NOMO-1 treated with DMSO at 0.1 percent for 48 hours (cell line): ENCODE results near the gene CFAP210.
"Not testable (repeated sequence)": the region's sequence is repeated elsewhere in the genome, so short reads cannot be mapped to it uniquely, and the experiment has no call there.

Experiments used
- DNase-seq: peaks from one replicate; lab custom pipeline; 2025; ENCODE audit not compliant: unreplicated experiment; lab: John Stamatoyannopoulos, UW

CFAP210 gene

DNA sequence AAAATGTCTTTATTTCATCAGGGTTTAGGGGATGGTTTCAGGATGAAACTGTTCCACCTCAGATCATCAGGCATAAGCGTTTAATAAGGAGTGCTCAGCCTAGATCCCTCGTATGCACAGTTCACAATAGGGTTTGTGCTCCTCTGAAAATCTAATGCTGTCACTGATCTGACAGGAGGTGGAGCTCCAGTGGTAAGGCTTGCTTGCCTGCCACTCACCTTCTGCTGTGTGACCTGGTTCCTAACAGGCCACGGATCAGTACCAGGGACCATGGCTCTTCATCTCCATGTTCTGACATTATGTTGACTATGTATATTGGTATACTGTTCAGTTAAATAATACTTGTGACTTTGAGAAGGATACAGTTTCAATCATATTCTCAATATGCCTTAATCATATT lies 68.4 kb downstream of the CFAP210 start:
- no peak for DNase-seq

GRCh38 chr2:169623235-169623634 lies 71.0 kb downstream of the CFAP210 start:
- DNase-seq: no peak

DNA sequence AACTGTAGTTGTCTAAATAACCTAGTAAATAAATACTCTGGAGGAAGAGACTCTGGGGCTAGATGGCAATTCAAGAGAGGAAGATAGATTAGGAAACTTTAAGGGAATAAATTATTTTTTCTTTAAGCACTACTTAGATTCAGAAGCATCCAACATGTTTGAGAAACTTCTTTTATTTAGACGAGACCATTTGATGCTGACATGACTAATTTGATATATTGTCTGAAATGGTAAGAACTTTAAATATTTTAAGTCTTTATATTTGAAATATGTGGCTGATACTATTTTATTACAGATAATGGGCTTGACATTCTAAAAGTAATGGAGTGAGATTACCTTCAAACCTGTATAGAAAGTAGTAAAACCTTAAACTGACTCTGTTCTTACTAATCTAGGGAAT lies 73.7 kb downstream of the CFAP210 start:
- DNase-seq: no peak

DNA sequence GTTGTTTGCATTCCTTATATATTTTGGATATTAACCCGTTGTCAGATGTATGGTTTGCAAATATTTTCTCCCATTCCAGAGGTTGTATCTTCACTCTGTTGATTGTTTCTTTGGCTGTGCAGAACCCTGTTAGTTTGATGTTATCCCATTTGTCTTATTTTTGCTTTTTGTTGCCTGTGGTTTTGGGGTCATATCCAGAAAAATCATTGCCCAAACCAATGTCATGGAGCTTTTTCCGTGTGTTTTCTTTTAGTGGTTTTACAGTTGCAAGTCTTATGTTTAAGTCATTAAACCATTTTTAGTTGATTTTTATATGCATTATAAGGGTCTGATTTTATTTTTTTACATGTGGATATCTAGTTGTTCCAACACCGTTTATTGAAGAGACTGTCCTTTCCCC lies 74.3 kb downstream of the CFAP210 start:
- no peak for DNase-seq

DNA sequence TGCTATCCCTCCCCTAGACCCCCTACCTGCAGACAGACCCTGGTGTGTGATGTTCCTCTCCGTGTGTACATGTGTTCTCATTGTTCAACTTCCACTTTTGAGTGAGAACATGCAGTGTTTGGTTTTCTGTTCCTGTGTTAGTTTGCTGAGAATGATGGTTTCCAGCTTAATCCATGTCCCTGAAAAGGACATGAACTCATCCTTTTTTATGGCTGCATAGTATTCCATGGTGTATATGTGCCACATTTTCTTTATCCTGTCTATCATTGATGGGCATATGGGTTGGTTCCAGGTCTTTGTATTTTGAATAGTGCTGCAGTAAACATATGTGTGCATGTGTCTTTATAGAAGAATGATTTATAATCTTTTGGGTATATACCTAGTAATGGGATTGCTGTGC lies 78.2 kb downstream of the CFAP210 start:
- not testable (repeated sequence) for DNase-seq

- DNase-seq: no peak
Observed at GRCh38 chr2:169613876-169614275, 80.3 kb downstream of the CFAP210 start.

GRCh38 chr2:169609264-169609663 lies 84.9 kb downstream of the CFAP210 start:
- no peak for DNase-seq

DNA sequence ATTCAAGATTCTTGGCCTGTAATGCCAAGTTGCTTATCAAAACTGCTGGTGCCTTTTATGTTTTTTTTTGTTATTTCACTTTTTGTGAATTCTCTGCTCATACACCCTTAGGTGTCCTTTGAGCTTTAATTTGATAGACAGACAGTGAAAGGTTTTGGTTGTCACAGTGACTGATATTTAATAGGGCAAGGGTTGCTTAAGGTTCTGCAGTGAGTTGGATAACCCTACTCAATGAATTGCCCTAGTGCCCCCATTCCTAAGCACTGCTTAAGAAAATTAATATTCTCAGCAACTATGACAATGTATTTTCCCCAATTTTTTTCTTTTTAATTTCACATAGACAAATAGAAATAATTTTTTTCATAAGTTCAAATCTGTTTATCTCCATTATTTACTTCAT lies 94.6 kb downstream of the CFAP210 start:
- no peak for DNase-seq

DNA sequence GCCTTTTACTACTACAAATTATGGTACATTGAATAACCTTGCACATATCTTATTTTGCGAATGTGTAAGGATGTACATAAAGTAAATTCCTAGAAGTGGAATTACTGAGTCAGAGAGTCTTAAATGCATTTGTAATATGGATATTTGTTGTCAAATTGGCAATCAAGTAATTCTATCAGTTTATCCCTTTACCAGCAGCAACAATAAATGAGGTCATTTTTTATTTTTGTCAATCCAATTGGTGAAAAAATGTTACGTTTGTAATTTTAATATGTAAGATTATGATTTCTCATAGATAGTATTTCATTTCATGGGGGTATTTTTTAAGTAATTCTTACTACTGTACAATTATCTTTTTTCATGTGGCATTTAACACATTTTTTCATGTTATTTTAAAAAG lies 95.2 kb downstream of the CFAP210 start:
- DNase-seq: no peak

DNA sequence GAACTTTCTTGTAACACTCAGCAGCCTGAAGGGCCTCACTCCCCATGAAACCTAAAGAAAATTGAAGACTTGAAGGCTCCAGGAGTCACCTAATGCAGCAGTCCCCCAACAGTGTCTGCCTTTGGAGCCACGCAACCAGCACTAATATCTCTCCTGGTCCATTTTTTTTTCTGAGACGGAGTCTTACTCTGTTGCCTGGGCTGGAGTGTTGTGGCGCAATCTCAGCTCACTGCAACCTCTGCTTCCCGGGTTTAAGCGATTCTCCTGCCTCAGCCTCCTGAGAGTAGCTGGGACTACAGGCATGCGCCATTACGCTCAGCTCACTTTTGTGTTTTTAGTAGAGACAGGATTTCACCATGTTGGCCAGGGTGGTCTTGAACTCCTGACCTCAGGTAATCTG lies 97.7 kb downstream of the CFAP210 start:
- DNase-seq: not testable (repeated sequence)
